K562 (cell line): ENCODE results near the gene FAM241B. TPM values are rescaled to one million over a fixed set of nuclear protein-coding genes. Genes with fewer than 3 reads are reported as not detected.

ENCODE experiments used
- ATAC-seq: fragments of 200-7000 bp; cut with Tn5 transposase; 3 replicates; pipeline ENCODE4 v1.9.1; 2020; ENCODE audit warnings: moderate library complexity
- BruUV-seq: library from RNA; stranded (reverse); fragments of 400-500 nt; replicated peaks from 2 replicates; lab custom pipeline; 2021; lab: Mats Ljungman, UMichigan
- CTCF ChIA-PET: fragments of 300-600 bp; formaldehyde crosslinking; extraction: SDS; loops from one replicate; lab custom pipeline; 2021; ENCODE audit warnings: low intra/inter-chr PET ratio; lab: Yijun Ruan, JAX
- POLR2A ChIA-PET: fragments of 300-600, 350-650 bp; sonication (Branson Sonifier 250); formaldehyde crosslinking; extraction: SDS; loops from one replicate; lab custom pipeline; 2021; ENCODE audit warnings: antibody characterized with exemption, inconsistent platforms; lab: Yijun Ruan, JAX
- DNase-seq, 4 experiments: peaks; one replicate each; pipeline versions ENCODE4 v3.0.0 to v3.0.0-alpha.2; 2011 to 2018; ENCODE audit warnings: low spot score in 3 of 4, mixed read lengths in 3 of 4; ENCODE audit errors: extremely low read depth in 1 of 4
- FAIRE-seq: peaks from 2 replicates; lab custom pipeline; 2011; peaks lifted over from hg19 to GRCh38; lab: Jason Lieb, UNC
- H2AFZ ChIP-seq: 2 replicates; pipeline ENCODE4 v1.6.0; 2011; ENCODE audit warnings: low read depth, low read length, control low read depth, inconsistent platforms
- H3K27ac ChIP-seq: fragments of 200-600 bp; 3 replicates; pipeline ENCODE4 v1.8.0; 2011; ENCODE audit warnings: low read depth, mild to moderate bottlenecking, control low read depth, inconsistent platforms, low read length, moderate library complexity, mixed read lengths; ENCODE audit errors: extremely low read depth
- H3K27me3 ChIP-seq, 2 experiments: fragments of 300-600 bp in 1 of 2; 2 replicates in 1 of 2; 3 replicates in 1 of 2; pipeline versions ENCODE4 v1.6.0 to v1.8.0; 2011; ENCODE audit warnings: inconsistent platforms in 2 of 2, low read length in 2 of 2, mild to moderate bottlenecking in 1 of 2, mixed read lengths in 1 of 2, moderate library complexity in 1 of 2; ENCODE audit not compliant: control insufficient read depth in 2 of 2, insufficient read depth in 2 of 2
- H3K36me3 ChIP-seq: fragments of 300-600 bp; 3 replicates; pipeline ENCODE4 v1.8.0; 2011; ENCODE audit warnings: mild to moderate bottlenecking, low read length, inconsistent platforms; ENCODE audit not compliant: control insufficient read depth, insufficient read depth
- H3K4me1 ChIP-seq, 2 experiments: fragments of 200-600 bp in 1 of 2; replicated peaks in 1 of 2; 2 replicates in 1 of 2; 3 replicates in 1 of 2; pipeline versions ENCODE4 v1.5.1 to v1.8.0; 2011; ENCODE audit warnings: inconsistent platforms in 2 of 2, low read length in 2 of 2, mild to moderate bottlenecking in 1 of 2, mixed read lengths in 1 of 2, moderate library complexity in 1 of 2; ENCODE audit not compliant: control insufficient read depth in 2 of 2, insufficient read depth in 2 of 2
- H3K4me2 ChIP-seq: 2 replicates; pipeline ENCODE4 v1.6.1; 2011; ENCODE audit warnings: low read length, control low read depth, inconsistent platforms, mixed read lengths; ENCODE audit not compliant: insufficient read depth
- H3K4me3 ChIP-seq: fragments of 200-600 bp; sonication (generic), shearing (Covaris generic); 2 replicates; pipeline ENCODE4 v1.5.1; 2016; ENCODE audit warnings: control low read depth, inconsistent platforms
- H3K79me2 ChIP-seq: fragments of 200-600 bp; 3 replicates; pipeline ENCODE4 v1.8.0; 2011; ENCODE audit warnings: low read length, inconsistent platforms; ENCODE audit not compliant: control insufficient read depth, insufficient read depth
- H3K9ac ChIP-seq, 2 experiments: 2 replicates each; pipeline versions ENCODE4 v1.6.0 to v1.6.1; 2011; ENCODE audit warnings: low read depth in 2 of 2, low read length in 2 of 2, control low read depth in 1 of 2, inconsistent platforms in 1 of 2, mild to moderate bottlenecking in 1 of 2, mixed read lengths in 1 of 2; ENCODE audit not compliant: insufficient read depth in 1 of 2
- H3K9me1 ChIP-seq: one replicate; pipeline ENCODE4 v1.6.0; 2011; ENCODE audit warnings: inconsistent platforms, mild to moderate bottlenecking, low read length, moderate library complexity; ENCODE audit not compliant: control insufficient read depth, insufficient read depth
- H3K9me3 ChIP-seq: replicated peaks from 2 replicates; pipeline ENCODE4 v1.5.1; 2011; ENCODE audit warnings: low read depth, low read length, inconsistent platforms; ENCODE audit not compliant: control insufficient read depth, insufficient read depth
- H4K20me1 ChIP-seq: replicated peaks from 2 replicates; pipeline ENCODE4 v1.6.1; 2011; ENCODE audit warnings: low read length, inconsistent platforms, mixed read lengths; ENCODE audit not compliant: control insufficient read depth, insufficient read depth
- CAMTA2 ChIP-seq: fragments of 250-450 bp; sonication (Bioruptor Pico); conservative IDR thresholded peaks from 2 replicates; pipeline ENCODE4 v1.5.1; 2022
- DMBX1 ChIP-seq: fragments of 250-450 bp; sonication (Bioruptor Pico); IDR thresholded peaks from 2 replicates; pipeline ENCODE4 v1.8.0; 2022; ENCODE audit warnings: inconsistent platforms, mild to moderate bottlenecking, moderate library complexity, borderline replicate concordance
- E2F1 ChIP-seq: sonication (generic); formaldehyde crosslinking; IDR thresholded peaks from 2 replicates; pipeline ENCODE4 v1.8.1; 2023; ENCODE audit warnings: mild to moderate bottlenecking, missing genetic modification reagents, moderate library complexity
- FOS ChIP-seq: IDR thresholded peaks from 3 replicates; pipeline ENCODE4 v1.6.1; 2011; ENCODE audit not compliant: insufficient read length; ENCODE audit errors: extremely low read depth
- FOXO4 ChIP-seq: fragments of 450-650 bp; formaldehyde crosslinking; IDR thresholded peaks from 2 replicates; pipeline ENCODE4 v1.4.0; 2020; ENCODE audit warnings: mild to moderate bottlenecking, moderate library complexity
- MAZ ChIP-seq, 2 experiments: fragments of 450-650 bp in 1 of 2; sonication (generic) in 1 of 2; formaldehyde crosslinking; IDR thresholded peaks in 1 of 2; conservative IDR thresholded peaks in 1 of 2; 2 replicates each; pipeline versions ENCODE4 v1.4.0 to v1.5.0; 2020; ENCODE audit warnings: mild to moderate bottlenecking in 1 of 2, missing genetic modification reagents in 1 of 2
- NKRF ChIP-seq: fragments of 450-650 bp; IDR thresholded peaks from 2 replicates; pipeline ENCODE4 v1.6.1; 2016; ENCODE audit warnings: borderline replicate concordance
- POLR2AphosphoS5 ChIP-seq: IDR thresholded peaks from 2 replicates; pipeline ENCODE4 v1.6.1; 2011; ENCODE audit warnings: mild to moderate bottlenecking, low read depth, low read length, moderate library complexity; ENCODE audit not compliant: control insufficient read depth, insufficient read depth
- TAF1 ChIP-seq: IDR thresholded peaks from 2 replicates; pipeline ENCODE4 v1.6.1; 2011; ENCODE audit warnings: mild to moderate bottlenecking, low read length, moderate library complexity; ENCODE audit not compliant: insufficient read depth, control insufficient read depth, severe bottlenecking; ENCODE audit errors: extremely low read depth
- TFAM ChIP-seq: fragments of 250-450 bp; sonication (Bioruptor Pico); conservative IDR thresholded peaks from 2 replicates; pipeline ENCODE4 v1.5.0; 2021; ENCODE audit warnings: mild to moderate bottlenecking, moderate library complexity
- ZNF431 ChIP-seq: sonication (generic); formaldehyde crosslinking; IDR thresholded peaks from 2 replicates; pipeline ENCODE4 v1.8.0; 2022; ENCODE audit warnings: mild to moderate bottlenecking, missing genetic modification reagents
- ZNF655 ChIP-seq: fragments of 250-450 bp; sonication (Bioruptor Pico); IDR thresholded peaks from 2 replicates; pipeline ENCODE4 v1.5.0; 2021
- WGBS: fragments of 100-300 bp; shearing (Covaris generic); methylation state at CpG from one replicate; pipeline ENCODE4 v1.1.6; 2016; ENCODE audit warnings: low coverage, mixed read lengths; ENCODE audit not compliant: insufficient coverage; ENCODE audit errors: missing lambda C conversion rate; 5-methylcytosine and 5-hydroxymethylcytosine counted together
- in situ Hi-C: fragments of 300-500 bp; cut with MboI; formaldehyde crosslinking; loops from 4 replicates; pipeline ENCODE4 v1.15.0; 2018; ENCODE audit warnings: inconsistent platforms, mixed read lengths
- intact Hi-C: fragments of 100-400 bp; cut with micrococcal nuclease; formaldehyde crosslinking; loops from 2 replicates; pipeline ENCODE4 v1.14.2; 2022
- polyA plus RNA-seq, 8 experiments: library from polyadenylated mRNA; depleted of rRNA in 4 of 8; stranded (reverse) in 5 of 8; unstranded in 3 of 8; fragments of >200 nt; fragmentation: Nextera tagmentation in 2 of 8; fragmentation: Illumina TruSeq in 1 of 8; extraction: Ambion mirVana in 2 of 8; extraction: Trizol in 1 of 8; gene quantifications; 2 replicates each; pipeline versions ENCODE4 v1.2.1 to v1.2.3, GENCODE V29; 2011 to 2014; ENCODE audit warnings: inconsistent platforms in 1 of 8, missing spikeins in 1 of 8
- total RNA-seq, 7 experiments: library from RNA; depleted of rRNA in 6 of 7; stranded (reverse); fragments of >200 nt in 6 of 7; fragmentation: Illumina TruSeq in 2 of 7; extraction: Trizol in 2 of 7; gene quantifications; 2 replicates each; pipeline versions ENCODE4 v1.2.1 to v1.2.3, GENCODE V29; 2011 to 2021; ENCODE audit warnings: low replicate concordance in 1 of 7

FAM241B gene
- total and polyA plus RNA-seq, 9 of the 15 experiments (the other 6 are each of a cell fraction or from before 2014, with no cell fraction given), result 1.9 to 11.1 (median 3.0) TPM

GRCh38 chr10:69653561-69653960 lies 23.5 kb downstream of the FAM241B start:
- no peak overlapping the region for H2AFZ ChIP-seq
- peaks cover 16 to 76% of the 10 kb centered on the region in 2 experiments; a peak in 4 of 5 replicates for H3K27me3 ChIP-seq
- DNase-seq (no peak), ATAC-seq (no peak), FAIRE-seq (no peak)
- H4K20me1 ChIP-seq, result peaks cover 8% of the 10 kb centered on the region; the same call in 1 of the 2 replicates
- CTCF ChIA-PET, result no interaction called here
- BruUV-seq, result no TSS peak
- WGBS, result 2% methylated on average over 6 of the region's 6 CpGs
- H3K9me1 ChIP-seq, result no peaks in the 10 kb centered on the region
- H3K36me3 ChIP-seq, result no peaks in the 10 kb centered on the region
- H3K27ac ChIP-seq, result no peak overlapping the region
- in situ Hi-C loops, result no loop called here
- H3K9ac ChIP-seq, result no peak overlapping the region
- H3K4me3 ChIP-seq, result no peak overlapping the region
- H3K4me1 ChIP-seq, result no peaks in the 10 kb centered on the region; a peak in 1 of 5 replicates
- H3K79me2 ChIP-seq, result no peaks in the 10 kb centered on the region
- intact Hi-C loops, result no loop called here
- no peak overlapping the region for H3K4me2 ChIP-seq
- H3K9me3 ChIP-seq, result no peaks in the 10 kb centered on the region
- TF ChIP-seq CAMTA2 (CRISPR knock-in tag) (no peak), ZNF431 (no peak), POLR2AphosphoS5 (no peak), MAZ (CRISPR knock-in tag; conservative IDR thresholded peaks at IDR 0.05 in 1 of 2, IDR thresholded peaks at IDR 0.05 in 1 of 2) (no peak), TFAM (CRISPR knock-in tag) (no peak), TAF1 (no peak), DMBX1 (CRISPR knock-in tag) (no peak), FOXO4 (CRISPR knock-in tag) (no peak), FOS (no peak), NKRF (no peak), ZNF655 (CRISPR knock-in tag) (no peak), E2F1 (CRISPR knock-in tag) (no peak)
- POLR2A ChIA-PET, result interaction anchor here (1.1 kb wide), 1 partner anchor 26 kb away, joined by 3 read pairs; no protein-coding TSS in a partner anchor
